Calu3 (cell line): Measurements from ENCODE around the gene KIF1C. TPM values are rescaled to one million over a fixed set of nuclear protein-coding genes. Genes with fewer than 3 reads are reported as not detected.
"Not testable (repeated sequence)": the region's sequence is repeated elsewhere in the genome, so short reads cannot be mapped to it uniquely, and the experiment has no call there.

Source experiments
- BruUV-seq: library from RNA; stranded (reverse); fragments of 400-500 nt; replicated peaks from 2 replicates; lab custom pipeline; 2021; lab: Mats Ljungman, UMichigan
- CTCF ChIA-PET: fragments of 300-600 bp; sonication (Branson Sonifier 250); formaldehyde crosslinking; loops from one replicate; lab custom pipeline; 2022; ENCODE audit warnings: antibody characterized with exemption; lab: Charles Lee
- DNase-seq: peaks from one replicate; pipeline ENCODE4 v3.0.0; 2022
- H3K27ac Mint-ChIP-seq: one replicate; pipeline ENCODE4 v1.8.0; 2022; ENCODE audit warnings: mixed read lengths; ENCODE audit not compliant: unreplicated experiment
- H3K27me3 Mint-ChIP-seq: one replicate; pipeline ENCODE4 v1.8.0; 2022; ENCODE audit warnings: mixed read lengths; ENCODE audit not compliant: unreplicated experiment
- H3K36me3 Mint-ChIP-seq: one replicate; pipeline ENCODE4 v1.8.0; 2022; ENCODE audit warnings: mild to moderate bottlenecking, moderate library complexity, mixed read lengths; ENCODE audit not compliant: insufficient read depth, unreplicated experiment
- H3K4me1 Mint-ChIP-seq: one replicate; pipeline ENCODE4 v1.8.0; 2022; ENCODE audit warnings: mild to moderate bottlenecking, low read depth, mixed read lengths; ENCODE audit not compliant: unreplicated experiment
- H3K4me3 Mint-ChIP-seq: one replicate; pipeline ENCODE4 v1.8.0; 2022; ENCODE audit warnings: mild to moderate bottlenecking, low read depth, moderate library complexity, mixed read lengths; ENCODE audit not compliant: unreplicated experiment
- H3K9me3 Mint-ChIP-seq: one replicate; pipeline ENCODE4 v1.8.0; 2022; ENCODE audit warnings: low read depth, mixed read lengths; ENCODE audit not compliant: unreplicated experiment
- intact Hi-C: fragments of 100-400 bp; cut with micrococcal nuclease; formaldehyde crosslinking; loops from one replicate; pipeline ENCODE4 v1.10.0; 2022; ENCODE audit not compliant: unreplicated experiment
- total RNA-seq: library from RNA; stranded (reverse); gene quantifications from 2 replicates; pipeline ENCODE4 v1.2.3, GENCODE V29; 2022
- TF ChIP-seq, protein P1 (sequence below): fragments of 200-600 bp; IDR thresholded peaks from one replicate; pipeline ENCODE4 v1.8.0; 2022; ENCODE audit warnings: antibody characterized with exemption; ENCODE audit not compliant: unreplicated experiment

KIF1C gene
- total RNA-seq, 1 experiment from 2014 or later: 65.9 TPM

DNA sequence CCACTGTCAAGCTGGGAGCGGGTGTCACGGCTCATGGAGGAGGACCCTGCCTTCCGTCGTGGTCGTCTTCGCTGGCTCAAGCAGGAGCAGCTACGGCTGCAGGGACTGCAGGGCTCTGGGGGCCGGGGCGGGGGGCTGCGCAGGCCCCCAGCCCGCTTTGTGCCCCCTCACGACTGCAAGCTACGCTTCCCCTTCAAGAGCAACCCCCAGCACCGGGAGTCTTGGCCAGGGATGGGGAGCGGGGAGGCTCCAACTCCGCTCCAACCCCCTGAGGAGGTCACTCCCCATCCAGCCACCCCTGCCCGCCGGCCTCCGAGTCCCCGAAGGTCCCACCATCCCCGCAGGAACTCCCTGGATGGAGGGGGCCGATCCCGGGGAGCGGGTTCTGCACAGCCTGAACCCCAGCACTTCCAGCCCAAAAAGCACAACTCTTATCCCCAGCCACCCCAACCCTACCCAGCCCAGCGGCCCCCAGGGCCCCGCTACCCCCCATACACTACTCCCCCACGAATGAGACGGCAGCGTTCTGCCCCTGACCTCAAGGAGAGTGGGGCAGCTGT lies 25.9 kb downstream of the KIF1C start:
- intact Hi-C loops: no loop called here
- TF ChIP-seq, protein P1, sequence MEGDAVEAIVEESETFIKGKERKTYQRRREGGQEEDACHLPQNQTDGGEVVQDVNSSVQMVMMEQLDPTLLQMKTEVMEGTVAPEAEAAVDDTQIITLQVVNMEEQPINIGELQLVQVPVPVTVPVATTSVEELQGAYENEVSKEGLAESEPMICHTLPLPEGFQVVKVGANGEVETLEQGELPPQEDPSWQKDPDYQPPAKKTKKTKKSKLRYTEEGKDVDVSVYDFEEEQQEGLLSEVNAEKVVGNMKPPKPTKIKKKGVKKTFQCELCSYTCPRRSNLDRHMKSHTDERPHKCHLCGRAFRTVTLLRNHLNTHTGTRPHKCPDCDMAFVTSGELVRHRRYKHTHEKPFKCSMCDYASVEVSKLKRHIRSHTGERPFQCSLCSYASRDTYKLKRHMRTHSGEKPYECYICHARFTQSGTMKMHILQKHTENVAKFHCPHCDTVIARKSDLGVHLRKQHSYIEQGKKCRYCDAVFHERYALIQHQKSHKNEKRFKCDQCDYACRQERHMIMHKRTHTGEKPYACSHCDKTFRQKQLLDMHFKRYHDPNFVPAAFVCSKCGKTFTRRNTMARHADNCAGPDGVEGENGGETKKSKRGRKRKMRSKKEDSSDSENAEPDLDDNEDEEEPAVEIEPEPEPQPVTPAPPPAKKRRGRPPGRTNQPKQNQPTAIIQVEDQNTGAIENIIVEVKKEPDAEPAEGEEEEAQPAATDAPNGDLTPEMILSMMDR: no peak
- BruUV-seq: no TSS peak
- Mint-ChIP-seq H3K36me3 (peaks cover 27% of the 10 kb centered on the region), H3K9me3 (no peaks in the 10 kb centered on the region), H3K27me3 (no peaks in the 10 kb centered on the region), H3K4me1 (peaks cover 12% of the 10 kb centered on the region), H3K27ac (no peak overlapping the region), H3K4me3 (no peak overlapping the region)
- CTCF ChIA-PET: no interaction called here
- no peak for DNase-seq

DNA sequence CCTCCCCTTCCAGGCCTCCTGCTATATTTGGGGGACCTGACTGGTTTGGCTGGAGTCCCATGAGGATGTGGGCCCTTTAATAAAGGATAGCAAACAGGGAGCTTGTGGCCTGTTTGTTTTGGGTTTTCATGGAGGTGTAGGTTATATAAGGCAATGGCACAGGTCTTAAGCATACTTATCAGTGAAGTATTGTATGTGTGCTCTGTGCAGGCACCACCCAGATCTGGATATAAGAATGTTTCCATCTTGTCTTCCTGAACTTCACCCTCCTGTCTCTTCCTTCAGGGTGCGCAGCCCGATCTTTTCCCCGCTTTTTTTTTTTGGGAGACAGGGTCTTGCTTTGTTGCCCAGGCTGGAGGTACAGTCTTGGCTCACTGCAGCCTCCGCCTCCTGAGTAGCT lies 26.9 kb downstream of the KIF1C start:
- no peak overlapping the region for H3K27ac Mint-ChIP-seq
- TF ChIP-seq, protein P1: no peak
- CTCF ChIA-PET: no interaction called here
- DNase-seq: no peak
- intact Hi-C loops: no loop called here
- no peak overlapping the region for H3K4me3 Mint-ChIP-seq
- peaks cover 22% of the 10 kb centered on the region for H3K36me3 Mint-ChIP-seq
- no peaks in the 10 kb centered on the region for H3K27me3 Mint-ChIP-seq
- no peaks in the 10 kb centered on the region for H3K9me3 Mint-ChIP-seq
- peaks cover 12% of the 10 kb centered on the region for H3K4me1 Mint-ChIP-seq
- BruUV-seq: no TSS peak

DNA sequence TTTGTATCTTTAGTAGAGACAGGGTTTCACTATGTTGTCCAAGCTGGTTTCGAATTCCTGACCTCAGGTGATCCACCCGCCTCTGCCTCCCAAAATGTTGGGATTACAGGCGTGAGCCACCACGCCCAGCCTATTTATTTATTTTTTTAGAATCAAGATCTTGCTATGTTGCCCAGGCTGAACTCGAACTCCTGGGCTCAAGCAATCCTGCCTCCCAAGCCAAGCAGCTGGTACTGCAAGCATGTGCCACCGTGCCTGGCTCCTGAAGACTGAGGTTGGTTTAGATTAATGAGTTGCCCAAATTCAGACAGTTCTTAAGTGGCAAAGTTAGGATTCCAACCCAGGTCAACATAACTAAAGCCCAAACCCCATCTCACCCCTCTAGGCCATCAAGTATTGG lies 29.5 kb downstream of the KIF1C start:
- peaks cover 15% of the 10 kb centered on the region for H3K36me3 Mint-ChIP-seq
- CTCF ChIA-PET: no interaction called here
- intact Hi-C loops: no loop called here
- H3K4me3 Mint-ChIP-seq: no peak overlapping the region
- DNase-seq: no peak
- H3K4me1 Mint-ChIP-seq: peaks cover 12% of the 10 kb centered on the region
- BruUV-seq: no TSS peak
- H3K27me3 Mint-ChIP-seq: no peaks in the 10 kb centered on the region
- TF ChIP-seq, protein P1: no peak
- H3K27ac Mint-ChIP-seq: no peak overlapping the region
- no peaks in the 10 kb centered on the region for H3K9me3 Mint-ChIP-seq

DNA sequence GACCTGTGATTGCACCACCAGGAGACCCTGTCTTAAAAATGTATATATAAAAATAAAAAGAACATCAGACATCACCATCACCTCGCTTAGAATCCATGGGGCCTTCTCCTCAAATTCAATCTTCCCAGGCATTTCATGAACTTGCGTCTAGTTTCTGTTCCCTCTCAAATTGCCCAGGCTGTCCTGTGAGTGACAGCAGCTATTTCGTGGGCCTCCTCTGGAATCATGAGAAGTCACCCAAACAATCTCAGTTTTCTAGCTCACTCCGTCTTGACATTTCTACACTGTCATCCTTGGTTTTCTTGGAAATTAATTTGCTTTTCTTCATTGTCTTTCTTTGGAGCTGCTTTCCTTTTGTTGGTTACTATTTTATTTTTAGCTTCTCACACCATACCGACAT lies 30.2 kb downstream of the KIF1C start:
- TF ChIP-seq, protein P1: no peak
- Mint-ChIP-seq H3K4me1 (peaks cover 12% of the 10 kb centered on the region), H3K36me3 (peaks cover 15% of the 10 kb centered on the region), H3K9me3 (no peaks in the 10 kb centered on the region), H3K27me3 (no peaks in the 10 kb centered on the region), H3K27ac (no peak overlapping the region), H3K4me3 (no peak overlapping the region)
- BruUV-seq: no TSS peak
- intact Hi-C loops: no loop called here
- DNase-seq: no peak
- CTCF ChIA-PET: no interaction called here

DNA sequence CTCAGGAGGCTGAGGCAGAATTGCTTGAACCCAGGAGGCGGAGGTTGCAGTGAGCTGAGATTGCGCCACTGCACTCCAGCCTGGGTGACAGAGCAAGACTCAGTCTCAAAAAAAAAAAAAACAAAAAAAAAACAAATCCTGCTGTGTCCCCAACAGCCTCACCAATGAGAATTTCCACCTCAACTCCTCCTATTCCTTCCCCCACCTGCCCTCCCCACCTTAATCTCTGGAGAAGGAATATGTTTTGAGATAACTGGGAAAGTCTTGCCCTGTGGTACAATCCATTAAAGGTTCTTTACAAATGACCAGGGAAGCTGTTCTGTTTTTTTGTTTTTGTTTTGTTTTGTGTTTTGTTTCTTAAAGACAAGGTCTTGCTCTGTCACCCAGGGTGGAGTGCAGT lies 32.4 kb downstream of the KIF1C start:
- H3K4me3 Mint-ChIP-seq, intact Hi-C loops, H3K27me3 Mint-ChIP-seq, DNase-seq, BruUV-seq, CTCF ChIA-PET, H3K9me3 Mint-ChIP-seq, H3K27ac Mint-ChIP-seq, H3K4me1 Mint-ChIP-seq, H3K36me3 Mint-ChIP-seq: not testable (repeated sequence)
